Kidney epithelial cell (primary cell): ENCODE data around the gene EVPL. TPM values are rescaled to one million over a fixed set of nuclear protein-coding genes. Genes with fewer than 3 reads are reported as not detected.

ENCODE experiments used
- DNase-seq: peaks from one replicate; pipeline ENCODE4 v3.0.0-alpha.2; 2010; ENCODE audit warnings: low read depth
- H3K27me3 ChIP-seq: 2 replicates; pipeline ENCODE4 v1.6.0; 2011; ENCODE audit warnings: low read length; ENCODE audit not compliant: control insufficient read depth, insufficient read depth
- H3K36me3 ChIP-seq: 2 replicates; pipeline ENCODE4 v1.5.1; 2011; ENCODE audit warnings: low read length; ENCODE audit not compliant: control insufficient read depth, insufficient read depth
- H3K4me3 ChIP-seq: 2 replicates; pipeline ENCODE4 v1.5.1; 2011; ENCODE audit warnings: low read depth, mild to moderate bottlenecking, control low read depth, low read length
- CTCF ChIP-seq: IDR thresholded peaks from 2 replicates; pipeline ENCODE4 v1.5.1; 2011; ENCODE audit warnings: mild to moderate bottlenecking, moderate library complexity, low read length, control low read depth, inconsistent platforms; ENCODE audit not compliant: insufficient read depth, poor library complexity, severe bottlenecking
- total RNA-seq: library from RNA; depleted of rRNA; stranded (reverse); fragments of >200 nt; gene quantifications from 2 replicates; pipeline ENCODE4 v1.2.3, GENCODE V29; 2015

Gene EVPL
- total RNA-seq, 1 donor from 2014 or later: 8.8 TPM

GRCh38 chr17:76009969-76010661 is 17.0 kb downstream of the EVPL start:
- TF ChIP-seq CTCF: no peak
- Histone ChIP-seq H3K27me3 (no peaks in the 10 kb centered on the region), H3K36me3 (no peaks in the 10 kb centered on the region), H3K4me3 (no peak overlapping the region)
- DNase-seq: no peak

GRCh38 chr17:76009447-76009846 is 17.7 kb downstream of the EVPL start:
- TF ChIP-seq CTCF: no peak
- DNase-seq: no peak
- no peak overlapping the region for H3K4me3 ChIP-seq
- no peaks in the 10 kb centered on the region for H3K27me3 ChIP-seq
- no peaks in the 10 kb centered on the region for H3K36me3 ChIP-seq

GRCh38 chr17:76008630-76009425 is 18.3 kb downstream of the EVPL start:
- DNase-seq: no peak
- no peak for TF ChIP-seq CTCF
- Histone ChIP-seq H3K27me3 (no peaks in the 10 kb centered on the region), H3K36me3 (no peaks in the 10 kb centered on the region), H3K4me3 (no peak overlapping the region)

GRCh38 chr17:76008208-76008607 is 18.9 kb downstream of the EVPL start:
- TF ChIP-seq CTCF: no peak
- no peak for DNase-seq
- H3K27me3 ChIP-seq: no peaks in the 10 kb centered on the region
- no peaks in the 10 kb centered on the region for H3K36me3 ChIP-seq
- no peak overlapping the region for H3K4me3 ChIP-seq

- TF ChIP-seq CTCF: no peak
Measured at GRCh38 chr17:76007850-76008165, 19.3 kb downstream of the EVPL start.

More at GRCh38 chr17:76007850-76008165, 19.3 kb downstream of the EVPL start:
- DNase-seq: no peak
- Histone ChIP-seq H3K27me3 (no peaks in the 10 kb centered on the region), H3K36me3 (no peaks in the 10 kb centered on the region), H3K4me3 (no peak overlapping the region)
